ENCODE measurements around the gene ACP2.

ACP2 gene

DNA sequence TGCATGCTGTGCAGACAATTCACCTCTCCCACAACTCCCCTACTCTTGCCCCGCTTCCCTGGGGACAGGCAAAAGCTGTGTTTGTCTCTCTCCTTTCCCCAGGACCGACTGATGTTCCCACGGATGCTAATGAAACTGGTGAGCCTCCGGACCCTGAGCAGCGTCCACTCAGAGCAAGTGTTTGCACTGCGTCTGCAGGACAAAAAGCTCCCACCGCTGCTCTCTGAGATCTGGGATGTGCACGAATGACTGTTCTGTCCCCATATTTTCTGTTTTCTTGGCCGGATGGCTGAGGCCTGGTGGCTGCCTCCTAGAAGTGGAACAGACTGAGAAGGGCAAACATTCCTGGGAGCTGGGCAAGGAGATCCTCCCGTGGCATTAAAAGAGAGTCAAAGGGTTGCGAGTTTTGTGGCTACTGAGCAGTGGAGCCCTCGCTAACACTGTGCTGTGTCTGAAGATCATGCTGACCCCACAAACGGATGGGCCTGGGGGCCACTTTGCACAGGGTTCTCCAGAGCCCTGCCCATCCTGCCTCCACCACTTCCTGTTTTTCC, 19.9 kb upstream of the ACP2 start:
- no peak for DNase-seq

DNA sequence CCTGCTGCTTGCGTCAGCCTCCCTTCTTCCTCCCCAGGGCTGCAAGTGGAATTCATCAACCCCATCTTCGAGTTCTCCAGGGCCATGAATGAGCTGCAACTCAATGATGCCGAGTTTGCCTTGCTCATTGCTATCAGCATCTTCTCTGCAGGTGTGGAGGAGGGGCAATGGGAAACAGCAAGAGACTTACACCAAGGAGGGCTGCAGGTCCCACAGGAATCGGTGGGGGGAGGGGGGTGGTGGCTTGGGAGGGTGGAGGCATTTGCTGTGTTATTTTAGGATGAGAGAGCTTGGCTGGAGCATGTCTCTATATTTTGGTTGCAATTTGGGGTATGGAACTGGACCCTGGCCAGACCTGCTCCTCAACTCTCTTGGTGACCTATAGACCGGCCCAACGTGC, 19.3 kb upstream of the ACP2 start:
- DNase-seq: no peak

DNA sequence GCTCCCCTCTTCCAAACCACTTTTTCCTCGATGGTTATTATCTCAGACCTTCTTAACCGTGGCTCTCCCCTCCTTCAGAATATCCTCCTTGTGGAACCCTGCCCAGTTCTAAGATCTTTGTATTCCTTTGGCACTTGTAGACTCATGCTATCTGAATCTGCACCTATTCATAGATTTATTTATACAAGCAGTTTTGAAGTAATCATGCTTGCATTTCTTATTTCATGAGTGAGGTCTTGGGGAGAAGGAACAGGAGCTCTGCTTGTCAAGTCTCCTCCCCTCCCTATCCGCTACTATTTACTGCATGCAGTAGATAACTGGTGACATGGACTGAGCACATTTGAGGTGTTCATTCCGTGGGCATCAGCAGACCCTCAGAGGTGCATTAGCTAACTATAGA, 15.9 kb upstream of the ACP2 start:
- no peak for DNase-seq

DNA sequence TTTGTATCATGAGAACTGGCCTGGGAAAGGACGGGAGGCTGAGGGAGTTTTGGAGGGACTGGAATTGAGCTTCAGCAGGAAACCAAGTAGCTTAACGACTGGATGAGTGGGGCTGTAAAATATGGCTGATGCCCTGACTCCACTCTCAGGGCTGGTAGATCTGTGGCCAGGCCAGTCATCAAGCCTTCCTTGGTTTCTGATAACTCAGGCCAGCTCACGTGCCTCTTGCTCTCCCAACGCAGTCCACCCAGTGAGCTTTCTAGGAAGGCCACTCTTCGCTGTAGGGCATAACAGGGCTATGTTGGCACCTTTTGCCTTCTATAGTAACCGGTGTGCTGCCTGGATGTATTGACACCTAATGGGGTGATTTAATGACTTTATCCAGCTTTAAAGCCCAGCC, 15.5 kb upstream of the ACP2 start:
- no peak for DNase-seq

DNA sequence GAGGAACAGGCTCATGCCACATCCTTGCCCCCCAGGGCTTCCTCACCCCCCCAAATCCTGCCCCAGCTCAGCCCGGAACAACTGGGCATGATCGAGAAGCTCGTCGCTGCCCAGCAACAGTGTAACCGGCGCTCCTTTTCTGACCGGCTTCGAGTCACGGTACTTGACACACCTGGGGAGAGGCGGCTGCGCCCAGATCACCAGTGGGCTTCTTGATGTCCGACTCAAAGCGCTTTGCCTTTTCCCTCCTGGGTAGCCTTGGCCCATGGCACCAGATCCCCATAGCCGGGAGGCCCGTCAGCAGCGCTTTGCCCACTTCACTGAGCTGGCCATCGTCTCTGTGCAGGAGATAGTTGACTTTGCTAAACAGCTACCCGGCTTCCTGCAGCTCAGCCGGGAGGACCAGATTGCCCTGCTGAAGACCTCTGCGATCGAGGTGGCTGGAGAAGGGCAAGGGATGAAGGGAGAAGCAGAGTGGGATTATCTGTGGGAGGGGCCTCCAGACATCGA, 12.7 kb upstream of the ACP2 start:
- DNase-seq: no peak

DNA sequence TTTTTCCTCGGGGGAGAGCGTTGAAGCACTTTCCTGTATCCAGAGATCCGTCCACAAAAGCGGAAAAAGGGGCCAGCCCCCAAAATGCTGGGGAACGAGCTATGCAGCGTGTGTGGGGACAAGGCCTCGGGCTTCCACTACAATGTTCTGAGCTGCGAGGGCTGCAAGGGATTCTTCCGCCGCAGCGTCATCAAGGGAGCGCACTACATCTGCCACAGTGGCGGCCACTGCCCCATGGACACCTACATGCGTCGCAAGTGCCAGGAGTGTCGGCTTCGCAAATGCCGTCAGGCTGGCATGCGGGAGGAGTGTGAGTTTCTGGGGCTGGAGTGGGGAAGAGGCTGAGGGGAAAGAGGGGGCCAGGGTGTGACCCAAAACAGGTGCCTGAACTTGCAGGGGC, 11.8 kb upstream of the ACP2 start:
- no peak for DNase-seq

DNA sequence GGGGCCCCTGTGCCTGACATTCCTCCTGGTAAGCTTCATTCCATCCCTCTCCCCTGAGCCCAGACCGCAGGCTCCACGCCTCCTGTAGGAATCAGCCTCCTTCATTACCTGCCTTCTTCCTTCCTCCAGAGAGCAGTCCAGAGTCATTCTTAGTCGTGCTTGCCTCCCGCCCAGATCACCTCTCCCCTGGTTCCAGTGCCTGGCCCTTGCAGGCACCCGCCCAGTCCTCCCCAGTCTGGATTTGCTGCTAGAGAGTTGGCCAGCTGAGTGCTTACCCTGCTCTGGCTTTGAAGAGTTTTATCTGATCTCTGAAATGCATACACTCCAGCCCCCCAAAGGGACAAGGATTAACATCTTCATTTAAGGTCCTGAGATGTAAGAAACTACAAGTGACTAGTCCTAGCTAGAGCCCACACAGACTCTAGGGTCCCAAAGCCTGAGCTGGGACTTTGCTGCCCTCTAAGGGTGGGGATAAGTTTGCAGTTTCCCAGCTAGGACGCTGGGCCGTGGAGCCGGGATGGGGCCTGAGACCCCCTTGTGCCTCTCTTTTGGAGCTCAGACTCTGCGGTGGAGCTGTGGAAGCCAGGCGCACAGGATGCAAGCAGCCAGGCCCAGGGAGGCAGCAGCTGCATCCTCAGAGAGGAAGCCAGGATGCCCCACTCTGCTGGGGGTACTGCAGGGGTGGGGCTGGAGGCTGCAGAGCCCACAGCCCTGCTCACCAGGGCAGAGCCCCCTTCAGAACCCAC, 10.8 kb upstream of the ACP2 start:
- no peak for DNase-seq

DNA sequence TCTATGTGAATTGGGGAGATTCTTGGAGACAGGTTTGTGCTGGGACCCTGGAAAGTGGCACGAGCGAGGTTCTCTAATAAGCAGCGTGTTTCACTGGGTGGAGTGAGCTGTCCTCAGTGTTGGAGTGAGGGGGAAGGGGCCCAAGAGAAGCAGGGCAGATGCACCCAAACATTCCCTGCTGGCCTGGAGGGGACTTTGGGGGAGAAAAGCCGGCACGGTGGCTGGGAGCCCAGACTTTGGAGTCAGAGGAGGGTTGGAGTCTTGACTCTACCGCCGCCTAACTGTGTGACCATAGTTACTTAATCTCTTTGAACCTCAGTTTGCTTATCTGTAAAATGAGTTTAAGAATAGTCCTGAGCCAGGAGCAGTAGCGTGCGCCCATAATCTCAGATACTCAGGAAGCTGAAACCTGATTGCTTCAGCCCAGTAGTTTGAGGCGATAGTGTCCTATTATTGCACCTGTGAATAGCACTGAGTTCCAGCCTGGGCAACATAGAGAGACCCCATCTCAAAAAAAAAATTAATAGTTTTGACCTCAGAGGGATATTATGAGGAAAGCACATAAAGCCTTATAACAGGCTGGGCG, 9.8 kb upstream of the ACP2 start:
- no peak for DNase-seq

DNA sequence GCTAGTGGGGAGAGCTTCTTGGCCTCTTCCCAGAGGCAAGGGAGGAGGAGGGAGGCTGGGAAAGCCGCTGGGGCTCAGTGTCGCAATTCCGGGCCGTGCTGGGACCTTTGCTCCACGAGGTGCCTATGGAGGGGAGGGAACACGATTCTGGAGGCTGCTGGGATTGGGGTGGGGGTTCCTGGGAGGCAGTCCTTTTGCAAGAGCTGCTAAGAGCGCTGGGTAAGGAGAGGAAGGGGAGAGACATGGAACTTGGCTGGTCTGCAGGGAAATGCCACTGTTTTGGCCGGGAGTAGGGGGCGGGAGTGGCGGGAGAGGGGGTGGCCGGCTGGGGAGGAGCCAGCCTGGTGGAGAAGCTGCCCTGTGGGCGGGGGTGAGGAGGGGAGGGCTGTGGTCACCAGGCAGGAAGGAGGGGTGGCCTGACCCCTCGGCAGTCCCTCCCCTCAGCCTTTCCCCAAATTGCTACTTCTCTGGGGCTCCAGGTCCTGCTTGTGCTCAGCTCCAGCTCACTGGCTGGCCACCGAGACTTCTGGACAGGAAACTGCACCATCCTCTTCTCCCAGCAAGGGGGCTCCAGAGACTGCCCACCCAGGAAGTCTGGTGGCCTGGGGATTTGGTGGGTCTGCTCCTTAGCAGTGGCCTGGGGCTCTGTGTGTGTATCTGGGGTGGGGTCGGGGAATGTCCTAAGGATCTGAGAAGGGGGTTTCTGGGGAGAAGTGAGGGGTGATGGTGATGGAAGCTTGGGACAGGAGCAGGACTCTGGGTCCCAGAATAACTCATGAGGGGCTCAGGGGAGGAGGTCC, 9.1 kb upstream of the ACP2 start, which contains the start of gene NR1H3:
NR1H3 (plus strand) TSS at position 480 of the 800 bp plus-strand sequence. CDS start 1,221 bp downstream, outside the sequence.
- no peak for DNase-seq

DNA sequence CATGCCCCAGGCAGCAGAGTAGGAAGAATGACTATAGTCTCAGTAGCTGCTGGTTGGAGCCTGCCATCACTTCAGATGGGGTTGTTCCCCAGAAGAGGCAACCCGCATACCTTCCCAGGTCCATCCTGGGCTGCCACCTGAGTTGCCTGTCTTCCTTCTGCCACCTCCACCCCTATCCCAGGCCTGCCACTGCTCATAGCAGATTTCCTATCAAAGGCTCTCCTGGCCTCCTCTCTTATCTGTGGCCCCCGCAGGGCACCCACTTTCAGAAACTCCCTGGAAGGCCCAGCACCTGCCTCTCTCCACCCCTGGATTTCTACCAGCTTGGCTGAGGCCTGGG, 8.5 kb upstream of the ACP2 start:
- no peak for DNase-seq

DNA sequence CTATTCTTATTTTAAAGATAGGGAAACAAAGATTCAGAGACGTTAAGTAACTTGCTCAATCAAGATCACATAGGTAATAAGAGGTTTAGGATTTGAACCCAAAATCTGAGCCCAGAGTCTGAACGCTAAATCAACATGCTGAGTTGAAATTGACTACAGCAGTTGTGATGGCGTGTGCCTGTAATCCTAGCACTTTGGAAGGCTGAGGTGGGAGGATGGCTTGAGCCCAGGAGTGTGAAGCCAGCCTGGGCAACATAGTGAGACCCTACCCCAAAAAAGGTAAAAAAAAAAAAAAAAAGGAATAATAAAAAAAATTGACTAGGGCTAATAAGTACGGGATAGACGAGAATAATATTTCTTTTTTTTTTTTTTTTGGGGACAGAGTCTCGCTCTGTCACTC, 7.8 kb upstream of the ACP2 start:
- DNase-seq: no peak

DNA sequence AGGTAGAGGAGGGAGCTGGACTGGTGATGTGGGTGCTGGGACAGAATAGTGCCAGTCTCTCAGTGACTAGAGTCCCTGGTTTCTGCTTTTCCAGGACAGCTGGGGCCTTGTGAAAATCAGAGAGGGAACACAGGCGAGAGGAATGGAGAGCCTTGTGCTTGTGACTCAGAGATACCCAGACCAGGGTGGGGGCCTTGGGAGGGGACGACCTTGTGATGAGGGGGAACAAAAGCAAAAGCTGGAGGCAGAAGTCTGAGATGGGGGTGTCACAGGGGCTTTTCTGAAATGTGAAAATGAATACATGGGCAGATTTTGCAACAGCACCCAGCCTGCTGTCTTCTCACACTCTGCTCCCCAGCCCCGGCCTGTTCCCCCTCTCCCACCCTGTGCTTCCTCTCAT, 5.8 kb upstream of the ACP2 start:
- no peak for DNase-seq

DNA sequence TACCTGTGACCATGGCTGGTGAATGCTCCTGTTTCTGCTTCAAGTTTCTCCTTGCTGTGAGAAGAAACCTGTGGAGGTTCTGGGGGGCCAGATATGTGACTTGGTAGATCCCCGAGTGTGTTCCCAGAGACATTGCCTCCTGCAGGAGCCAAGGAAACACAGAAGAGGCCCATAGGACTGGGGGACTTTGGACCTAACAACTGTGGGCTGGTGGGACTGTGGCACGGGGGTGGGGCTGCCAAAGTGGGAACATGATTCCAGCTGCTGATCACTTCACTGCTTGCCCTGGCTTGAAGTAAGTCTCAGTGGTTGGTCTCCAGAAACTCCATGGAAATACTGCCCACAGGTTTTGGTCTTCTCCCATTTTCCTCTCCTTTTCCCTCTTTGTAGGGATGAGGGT, 5.0 kb upstream of the ACP2 start:
- DNase-seq: no peak

DNA sequence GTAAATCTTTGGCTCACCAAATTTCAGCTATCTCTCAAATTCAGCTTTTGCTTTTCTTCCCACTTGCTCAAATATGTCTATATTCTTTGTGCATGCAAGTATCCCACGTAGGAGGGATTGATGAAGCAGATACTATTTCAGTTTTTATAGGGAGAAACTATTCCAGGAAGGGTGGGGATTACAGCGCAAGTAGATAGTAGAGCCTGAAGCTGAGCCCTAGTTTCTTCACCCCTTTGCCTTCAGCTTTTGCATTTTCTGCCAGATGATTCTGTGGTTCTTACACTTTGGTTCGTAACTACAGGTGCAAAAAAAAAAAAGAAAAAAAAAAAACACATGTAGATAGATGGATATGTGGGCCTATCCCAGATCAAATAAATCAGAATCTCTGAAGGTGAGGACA, 3.1 kb upstream of the ACP2 start:
- DNase-seq: no peak

DNA sequence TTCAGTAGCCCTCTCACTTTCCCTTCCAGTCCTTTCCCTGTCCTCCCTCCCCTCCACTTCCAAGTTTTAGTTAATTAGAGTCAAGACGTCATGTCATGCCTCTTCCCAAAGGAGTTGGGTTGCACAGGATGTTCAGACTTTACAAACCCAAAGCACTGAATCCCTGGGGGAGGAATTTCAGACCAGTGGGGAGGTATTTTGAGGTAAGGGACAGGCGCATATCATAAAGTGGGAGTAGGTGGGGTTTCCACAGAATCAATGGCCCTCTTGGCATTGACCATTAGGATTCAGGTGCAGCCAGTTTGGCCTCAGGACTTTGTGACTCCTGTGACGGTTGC, 733 bp upstream of the ACP2 start:
- no peak for DNase-seq

DNA sequence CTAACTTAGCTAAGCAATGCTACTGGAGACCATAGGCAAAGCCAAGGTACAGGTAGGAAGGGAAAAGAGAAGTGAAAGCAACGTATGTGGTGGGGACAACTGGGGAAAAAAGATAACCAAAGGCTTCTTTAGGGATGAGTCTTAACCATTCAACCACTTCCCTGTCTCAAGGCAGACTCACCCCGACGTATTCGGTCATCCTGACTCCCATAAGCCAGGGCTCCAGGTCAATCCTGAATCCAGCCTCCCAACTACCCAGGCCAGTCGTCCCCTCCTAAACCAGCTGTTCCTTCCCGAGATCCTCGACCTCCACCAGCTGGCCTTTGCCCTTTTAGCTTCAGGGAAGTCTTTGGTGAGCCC, 330 bp downstream of the ACP2 start:
- no peak for DNase-seq

DNA sequence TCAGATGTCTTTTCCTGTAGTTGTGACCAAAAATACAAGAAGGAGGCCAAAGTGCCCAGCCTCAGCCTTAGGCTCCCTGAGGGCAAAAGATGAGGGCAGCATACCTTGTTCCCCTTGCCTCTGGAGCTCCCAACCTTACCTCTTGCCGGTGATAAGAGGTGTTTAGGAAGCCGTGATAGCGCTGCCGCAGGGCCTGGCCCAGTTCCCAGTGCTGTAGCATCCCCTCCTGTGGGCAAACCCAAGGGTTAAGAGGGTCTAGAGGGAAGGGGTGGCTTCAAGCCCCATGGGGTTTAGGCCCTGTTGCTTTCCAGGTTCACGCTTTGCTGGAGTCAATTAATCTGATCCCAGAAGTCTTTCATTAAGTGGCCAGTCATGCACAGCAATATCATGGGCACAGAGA, 1.1 kb downstream of the ACP2 start:
- no peak for DNase-seq

DNA sequence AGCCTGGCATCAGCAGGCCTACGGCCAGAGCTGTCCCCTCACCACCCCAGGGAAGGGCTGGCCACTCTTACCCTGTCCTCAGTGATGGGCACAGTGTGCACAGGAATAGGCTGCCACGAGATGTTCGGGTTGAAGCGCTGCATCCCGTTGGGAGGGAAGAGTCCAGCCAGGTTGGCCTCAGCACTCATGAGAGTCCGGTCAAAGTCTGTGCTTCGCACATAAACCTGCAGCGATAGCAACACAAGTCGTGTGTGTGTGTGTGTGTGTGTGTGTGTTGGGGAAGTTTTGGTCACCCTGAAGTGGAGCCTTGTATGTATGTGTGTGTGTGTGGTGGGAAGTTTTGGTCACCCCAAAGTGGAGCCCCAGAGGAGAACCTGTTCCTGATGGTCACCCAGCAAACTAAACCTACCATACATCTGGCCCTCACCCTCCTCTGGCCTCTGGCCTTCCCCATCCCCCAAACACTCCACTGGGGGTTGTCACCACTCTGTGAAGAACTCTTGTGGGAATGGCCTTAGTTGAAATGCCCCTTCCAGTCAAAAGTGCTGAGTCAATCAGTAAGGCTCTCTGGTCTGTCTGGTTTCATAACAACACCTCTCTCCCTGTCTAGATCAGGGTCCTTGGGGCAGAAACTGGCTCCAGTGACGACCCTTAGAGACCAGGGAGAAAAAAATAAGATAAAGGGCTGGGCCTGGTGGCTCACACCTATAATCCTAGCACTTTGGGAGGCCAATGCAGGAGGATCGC, 2.8 kb downstream of the ACP2 start:
- DNase-seq: no peak

DNA sequence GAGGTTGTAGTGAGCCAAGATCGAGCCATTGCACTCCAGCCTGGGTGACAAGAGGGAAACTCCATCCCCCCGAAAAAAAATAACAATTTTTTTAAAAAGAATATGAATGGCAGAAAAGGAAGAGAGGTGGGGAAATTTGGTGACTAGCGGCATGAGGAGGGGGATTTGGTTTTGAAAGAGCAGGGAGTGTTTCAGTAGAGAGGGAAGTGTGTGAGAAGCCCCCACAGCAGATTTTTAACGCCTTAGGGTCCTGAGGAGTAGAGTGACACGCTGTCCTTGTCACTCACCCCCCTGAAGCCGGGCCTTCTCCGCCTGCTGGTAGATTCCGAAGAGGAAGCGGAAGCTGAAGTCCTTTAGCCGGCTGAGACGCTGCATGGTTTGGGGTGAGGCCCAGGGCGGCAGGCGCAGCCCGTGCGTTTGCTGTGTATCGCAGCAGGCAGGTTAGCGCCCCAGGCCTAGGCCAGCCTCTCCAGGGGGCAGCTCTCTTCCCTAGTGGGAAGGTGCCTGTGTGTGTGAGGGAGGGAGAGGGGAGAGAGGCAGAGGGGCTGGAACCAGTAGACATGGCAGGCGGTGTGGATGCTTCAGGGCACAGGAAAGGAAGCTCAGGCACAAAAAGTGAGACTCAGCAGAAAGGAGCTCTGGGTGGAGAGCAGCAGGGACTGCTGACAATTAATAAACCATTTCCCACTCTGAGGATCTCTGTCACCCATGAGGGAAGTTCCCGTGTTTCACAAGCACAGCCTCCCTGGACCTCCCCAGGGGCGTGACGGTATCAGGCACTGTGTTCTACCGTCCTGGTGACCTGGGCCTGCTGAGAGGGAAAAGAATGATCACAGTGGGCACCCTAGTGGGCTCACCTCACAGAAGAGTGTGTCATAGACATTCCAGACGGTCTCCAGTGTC, 3.9 kb downstream of the ACP2 start:
- no peak for DNase-seq

DNA sequence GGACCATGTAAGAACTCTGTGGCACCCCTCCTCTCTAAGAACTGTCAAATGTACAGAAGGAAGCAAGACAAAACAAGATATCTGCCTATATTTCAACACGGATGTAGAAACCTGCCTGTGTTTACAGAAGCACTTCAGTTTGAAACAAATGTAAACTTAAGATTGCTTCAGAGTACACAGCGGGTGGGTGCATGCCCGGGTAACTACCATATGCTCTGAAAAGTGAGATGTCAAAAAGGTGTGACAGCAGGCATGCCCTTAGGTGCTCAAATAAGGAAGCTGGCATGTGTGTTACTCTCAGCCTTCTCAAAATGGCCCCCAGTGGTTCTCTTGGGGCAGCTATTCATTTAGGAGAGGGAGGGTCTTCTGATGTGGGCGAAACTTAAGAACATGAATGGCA, 5.2 kb downstream of the ACP2 start:
- peak; percentile 68 for DNase-seq

DNA sequence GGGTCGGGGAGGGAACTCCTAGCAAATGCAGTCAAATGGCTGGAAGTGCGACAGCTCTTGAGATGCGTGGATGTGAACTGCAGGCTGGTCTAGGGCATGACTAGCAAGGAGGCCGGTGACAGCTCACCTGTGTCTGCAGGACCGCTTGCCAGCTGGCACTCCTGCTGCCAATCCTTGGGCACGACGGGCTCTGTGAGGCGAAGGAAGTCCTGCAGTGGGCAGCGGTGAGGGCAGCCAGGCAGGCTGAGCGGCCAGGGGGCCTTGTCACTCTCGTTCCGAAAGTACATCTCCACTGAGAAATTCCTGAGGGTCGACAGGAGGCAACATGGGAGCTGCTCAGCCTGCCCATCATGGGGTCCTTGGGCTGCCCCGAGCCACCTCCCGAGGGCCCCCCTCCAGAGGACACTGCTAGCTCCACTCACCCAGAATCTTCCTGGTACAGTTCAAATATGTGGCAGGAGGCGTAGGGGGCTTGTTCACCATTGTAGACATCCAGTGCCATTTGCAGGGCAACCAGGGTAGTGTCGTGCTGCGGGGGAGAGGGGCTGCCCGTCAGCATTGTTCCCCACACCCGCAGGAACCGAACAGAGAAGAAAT, 5.9 kb downstream of the ACP2 start:
- no peak for DNase-seq

DNA sequence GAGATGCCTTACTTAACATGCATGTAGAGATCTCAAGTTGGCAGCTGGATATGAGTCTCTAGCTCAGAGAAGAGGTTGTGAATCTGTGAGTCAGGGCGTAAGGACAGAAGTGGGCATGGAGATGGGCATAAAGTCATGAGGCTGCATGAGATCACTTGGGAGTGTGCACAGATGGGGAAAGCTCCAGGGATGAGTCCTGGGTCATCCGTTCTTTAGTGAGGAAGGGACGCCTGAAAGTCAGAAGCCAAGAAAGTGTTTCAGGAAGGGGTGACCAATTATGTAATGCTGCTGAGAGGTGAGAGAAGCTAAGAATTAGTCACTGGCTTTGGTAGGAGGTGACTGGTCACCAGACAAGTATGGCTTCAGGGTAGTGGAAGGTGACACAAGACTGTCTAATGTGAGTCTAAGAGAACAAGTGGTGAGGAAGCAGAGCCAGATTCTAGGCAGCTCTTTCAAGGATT, 6.7 kb downstream of the ACP2 start:
- no peak for DNase-seq

Data from NCI-H2171 (cell line).